NCI-H345 treated with DMSO at 0.1 percent for 48 hours (cell line): ENCODE results near the gene ANKRD31.
"Not testable (repeated sequence)": the region's sequence is repeated elsewhere in the genome, so short reads cannot be mapped to it uniquely, and the experiment has no call there.

Source experiments
- DNase-seq: peaks from one replicate; lab custom pipeline; 2025; ENCODE audit not compliant: unreplicated experiment; lab: John Stamatoyannopoulos, UW

Gene ANKRD31

GRCh38 chr5:75161508-75161907, 75.2 kb downstream of the ANKRD31 start:
- DNase-seq: not testable (repeated sequence)

DNA sequence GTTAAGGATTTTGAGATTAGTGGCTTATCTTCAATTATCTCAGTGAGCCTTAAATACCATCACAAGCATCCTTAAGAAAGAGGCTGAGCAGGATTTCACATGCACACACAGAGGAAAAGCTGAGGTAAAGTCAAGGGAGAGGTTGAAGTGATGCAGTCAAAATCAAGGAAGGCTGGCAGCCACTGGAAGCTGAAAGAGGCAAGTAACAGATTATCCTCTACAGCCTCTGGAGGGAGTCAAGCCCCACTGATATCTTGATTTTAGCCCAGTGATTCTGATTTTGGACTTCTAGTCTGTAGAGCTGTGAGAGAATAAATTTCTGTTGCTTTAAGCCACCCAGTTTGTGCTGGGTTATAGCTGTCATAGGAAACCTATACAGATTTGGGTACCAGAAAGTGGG, 80.1 kb downstream of the ANKRD31 start:
- no peak for DNase-seq

DNA sequence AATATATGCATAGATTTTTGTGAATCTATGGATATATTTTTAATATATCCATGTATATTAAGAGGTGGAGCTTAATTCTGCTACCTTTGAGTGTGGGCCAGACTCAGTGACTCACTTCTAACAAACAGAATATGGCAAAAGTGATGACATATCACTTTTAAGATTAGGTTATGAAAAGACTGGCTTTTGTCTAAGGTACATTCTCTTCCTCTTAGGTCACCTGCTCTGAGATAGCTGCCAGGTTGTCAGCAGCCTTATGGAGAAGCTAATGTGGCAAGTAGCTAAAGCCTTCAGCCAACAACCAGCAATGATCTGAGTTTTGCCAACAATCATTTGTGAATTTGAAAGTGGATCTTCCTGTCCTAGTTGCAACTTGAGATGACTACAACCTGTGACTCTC, 83.8 kb downstream of the ANKRD31 start:
- DNase-seq: no peak

GRCh38 chr5:75148051-75148450, 88.6 kb downstream of the ANKRD31 start:
- DNase-seq: no peak

- DNase-seq: no peak
Observed at GRCh38 chr5:75142566-75143136, 94.0 kb downstream of the ANKRD31 start.

- no peak for DNase-seq
Observed at GRCh38 chr5:75140277-75140676, 96.4 kb downstream of the ANKRD31 start.

DNA sequence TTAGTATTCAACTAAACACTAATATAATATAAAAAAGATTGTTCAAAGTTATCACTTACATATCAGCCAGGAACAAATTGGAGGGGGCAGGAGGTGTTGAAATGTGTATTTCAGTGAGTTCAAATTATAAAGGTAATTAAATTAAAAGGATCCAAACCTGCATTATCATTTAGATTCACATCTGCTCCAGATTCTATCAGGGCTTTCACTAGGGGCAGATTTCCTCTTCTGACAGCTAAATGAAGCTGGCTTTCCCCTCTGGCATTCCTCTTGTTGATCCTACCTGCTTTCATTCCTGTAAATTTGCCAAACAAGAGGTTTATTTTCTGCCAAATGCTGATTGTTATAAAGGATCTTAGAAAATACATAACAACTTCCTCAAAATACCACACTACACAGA, 98.0 kb downstream of the ANKRD31 start:
- no peak for DNase-seq

- no peak for DNase-seq
Observed at GRCh38 chr5:75130818-75131349, 105.8 kb downstream of the ANKRD31 start.

DNA sequence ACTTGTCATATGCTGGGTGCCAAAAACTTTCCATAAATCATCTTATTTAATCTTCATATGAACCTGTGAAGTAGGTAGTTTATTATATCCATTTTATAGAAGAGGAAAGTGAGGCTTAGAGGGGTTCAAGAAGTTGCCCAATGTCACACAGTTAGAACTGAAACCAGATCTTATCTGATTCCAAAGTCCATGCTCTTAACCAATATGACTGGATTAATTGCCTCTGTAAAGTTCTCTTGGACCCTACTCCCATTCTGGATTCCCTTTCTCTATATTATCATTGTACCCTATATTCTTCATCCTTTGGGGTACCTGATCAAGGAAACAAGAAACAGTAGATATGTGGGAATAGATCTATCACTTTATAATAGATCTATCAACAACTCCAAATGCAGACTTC, 119.8 kb downstream of the ANKRD31 start:
- DNase-seq: no peak

DNA sequence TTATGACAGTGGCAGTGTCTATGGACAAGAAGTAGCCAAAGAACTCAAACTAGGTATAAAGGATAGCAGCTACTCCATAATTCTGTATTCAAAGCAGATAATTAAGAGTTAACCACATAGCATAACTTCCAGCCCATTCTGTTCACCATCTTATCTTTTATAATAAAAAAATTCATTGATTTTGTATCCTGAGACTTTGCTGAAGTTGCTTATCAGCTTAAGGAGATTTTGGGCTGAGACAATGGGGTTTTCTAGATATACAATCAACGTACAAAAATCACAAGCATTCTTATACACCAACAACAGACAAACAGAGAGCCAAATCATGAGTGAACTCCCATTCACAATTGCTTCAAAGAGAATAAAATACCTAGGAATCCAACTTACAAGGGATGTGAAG, 122.4 kb downstream of the ANKRD31 start:
- DNase-seq: not testable (repeated sequence)

GRCh38 chr5:75113354-75114113, 123.1 kb downstream of the ANKRD31 start:
- DNase-seq: no peak

- no peak for DNase-seq
Observed at GRCh38 chr5:75108931-75109596, 127.6 kb downstream of the ANKRD31 start.

GRCh38 chr5:75108515-75108914, 128.2 kb downstream of the ANKRD31 start:
- DNase-seq: no peak

GRCh38 chr5:75095956-75096355, 140.7 kb downstream of the ANKRD31 start:
- DNase-seq: not testable (repeated sequence)

- no peak for DNase-seq
Observed at GRCh38 chr5:75091597-75091996, 145.1 kb downstream of the ANKRD31 start.

- no peak for DNase-seq
Observed at GRCh38 chr5:75089662-75090061, 147.0 kb downstream of the ANKRD31 start.

DNA sequence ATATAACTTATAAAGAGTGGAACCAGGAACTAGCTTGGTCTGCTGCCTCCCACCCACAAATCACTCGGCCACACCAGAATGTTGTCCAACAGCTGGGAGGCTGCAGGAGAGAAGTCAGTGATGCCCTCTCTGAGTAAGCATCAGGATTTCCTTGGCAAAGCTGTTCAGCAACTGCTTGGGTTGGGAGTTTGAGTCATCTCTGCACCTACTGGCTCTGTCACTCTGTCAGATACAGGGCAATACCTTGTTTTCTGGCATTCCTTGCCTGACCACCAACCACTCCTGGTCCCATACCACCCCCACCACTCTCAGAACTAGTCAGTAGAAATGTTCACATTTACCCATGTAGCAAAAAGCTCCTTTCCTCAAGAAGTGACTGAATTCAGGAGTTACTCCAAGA, 147.5 kb downstream of the ANKRD31 start:
- no peak for DNase-seq

DNA sequence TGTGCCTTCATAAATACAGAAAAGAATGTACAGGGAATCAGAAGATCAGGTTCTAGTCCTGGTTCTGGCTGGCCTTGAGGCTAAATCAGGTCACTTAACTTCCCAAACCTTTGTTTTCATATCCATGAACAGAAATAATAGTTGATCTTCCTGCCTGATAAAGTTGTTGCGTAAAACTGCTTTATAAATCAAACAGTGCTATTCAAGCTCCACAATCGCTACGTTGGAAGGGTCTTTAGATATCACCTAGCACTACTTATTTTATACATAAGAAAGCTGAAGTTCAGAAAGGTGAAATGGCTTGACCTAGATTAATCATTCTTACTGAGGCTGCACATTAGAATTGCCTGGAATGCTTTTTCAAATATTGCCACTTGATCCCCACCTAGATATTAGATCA, 148.0 kb downstream of the ANKRD31 start:
- DNase-seq: no peak

DNA sequence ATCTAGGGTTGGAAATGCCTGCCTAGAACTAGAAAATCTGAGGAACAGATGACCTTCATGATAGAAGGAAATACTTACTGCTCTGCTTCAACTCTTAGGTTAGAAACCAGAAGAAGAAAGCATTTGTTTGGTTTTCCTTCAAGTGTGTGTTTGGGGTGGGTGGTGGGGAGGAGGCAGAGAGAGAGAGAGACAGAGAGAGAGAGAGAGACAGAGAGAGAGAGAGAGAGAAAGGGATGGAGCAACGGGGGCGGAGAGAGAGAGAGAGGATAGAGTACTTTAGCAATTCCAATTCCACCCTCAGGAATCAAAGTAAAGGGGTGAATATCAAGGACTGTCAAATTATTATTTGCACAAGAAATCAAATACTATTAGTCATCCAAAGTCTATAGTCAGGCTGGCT, 155.2 kb downstream of the ANKRD31 start:
- DNase-seq: no peak

- not testable (repeated sequence) for DNase-seq
Observed at GRCh38 chr5:75079346-75079745, 157.3 kb downstream of the ANKRD31 start.

DNA sequence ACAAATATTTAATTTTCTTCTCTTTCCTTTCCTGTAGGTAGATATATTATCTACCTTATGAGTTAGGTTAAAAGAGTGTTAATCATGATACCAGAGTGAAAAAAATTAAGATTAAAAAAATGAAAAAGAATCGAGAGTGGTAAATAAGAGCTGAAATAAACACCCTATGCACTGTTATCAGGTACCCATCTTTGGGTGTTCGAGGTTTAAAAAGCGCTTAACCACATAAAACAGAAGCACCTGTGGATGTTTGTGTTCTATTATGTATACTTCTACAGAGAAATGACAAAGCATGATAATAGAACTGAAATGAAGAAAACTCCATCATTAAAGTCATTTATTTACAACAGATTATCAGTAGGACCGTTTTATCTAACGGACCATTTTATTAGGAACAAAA, 158.7 kb downstream of the ANKRD31 start:
- no peak for DNase-seq

DNA sequence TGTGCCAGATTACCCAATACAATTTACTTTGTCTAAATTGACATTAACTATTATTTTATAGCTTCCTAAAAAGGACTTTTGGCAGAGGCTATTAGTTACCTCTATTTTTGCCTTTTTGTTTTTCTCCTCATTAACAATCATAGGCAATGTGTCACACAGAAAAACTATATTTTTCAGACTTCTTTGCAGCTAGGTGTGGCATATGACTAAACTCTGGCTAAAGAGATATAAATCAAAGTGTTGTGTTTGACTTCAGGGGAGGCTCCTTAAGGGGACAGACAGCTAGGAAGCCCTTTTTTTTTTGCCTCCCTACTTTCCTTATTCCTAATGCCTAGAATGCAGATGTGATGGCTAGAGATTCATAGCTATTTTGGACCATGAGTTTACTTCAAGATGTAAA, 164.6 kb downstream of the ANKRD31 start:
- no peak for DNase-seq
